Spinal cord (tissue), 10 donors: ENCODE data around the gene POU2F3. TPM values are rescaled to one million over a fixed set of nuclear protein-coding genes. Genes with fewer than 3 reads are reported as not detected.
A peak's percentile ranks its signal among the peaks of the same experiment; 100 is the strongest.

ENCODE experiments used
- DNase-seq, 6 donors: peaks; one replicate each; pipeline versions ENCODE4 v3.0.0 to v3.0.0-alpha.2; 2013 to 2015; ENCODE audit warnings: low spot score in 6 of 6, low read depth in 4 of 6
- H3K27ac ChIP-seq: one replicate; pipeline ENCODE4 v1.5.1; 2013; ENCODE audit warnings: low read depth, low read length, control low read depth
- H3K27me3 ChIP-seq: one replicate; pipeline ENCODE4 v1.6.1; 2013; ENCODE audit warnings: low read length; ENCODE audit not compliant: control insufficient read depth, insufficient read depth
- H3K36me3 ChIP-seq: one replicate; pipeline ENCODE4 v1.6.1; 2013; ENCODE audit warnings: low read length; ENCODE audit not compliant: control insufficient read depth, insufficient read depth
- H3K4me1 ChIP-seq: one replicate; pipeline ENCODE4 v1.6.1; 2013; ENCODE audit warnings: low read length; ENCODE audit not compliant: control insufficient read depth, insufficient read depth
- H3K4me3 ChIP-seq: one replicate; pipeline ENCODE4 v1.5.1; 2013; ENCODE audit warnings: low read depth, low read length, control low read depth
- H3K9me3 ChIP-seq: one replicate; pipeline ENCODE4 v1.6.1; 2013; ENCODE audit warnings: low read length; ENCODE audit not compliant: control insufficient read depth, insufficient read depth
- WGBS: methylation state at CpG from one replicate; pipeline ENCODE4 v1.1.5; 2013; ENCODE audit warnings: missing lambda C conversion rate; ENCODE audit not compliant: insufficient coverage; 5-methylcytosine and 5-hydroxymethylcytosine counted together
- polyA plus RNA-seq, 2 donors: library from polyadenylated mRNA; unstranded; fragments of 120-200 nt; gene quantifications; one replicate each; pipeline ENCODE4 v1.2.1, GENCODE V29; 2013; ENCODE audit not compliant: insufficient read length in 2 of 2
- total RNA-seq, 2 donors: library from RNA; depleted of rRNA in 1 of 2; stranded (reverse); fragments of 120-200 nt in 1 of 2; fragments of >200 nt in 1 of 2; gene quantifications; one replicate each; pipeline versions ENCODE4 v1.2.3 to v1.2.4, GENCODE V29; 2013 to 2014
- donor health status: healthy.

The POU2F3 gene
- total and polyA plus RNA-seq, 4 donors = 0.38 TPM; not detected in 3

- H3K27ac ChIP-seq = no peak overlapping the region
Measured at GRCh38 chr11:120217526-120217925, 22.4 kb upstream of the POU2F3 start.

GRCh38 chr11:120217941-120218694 is 21.8 kb upstream of the POU2F3 start:
- H3K27ac ChIP-seq = peak overlapping the region; percentile 53
- H3K36me3 ChIP-seq = no peaks in the 10 kb centered on the region
- 57% methylated on average over 11 of the region's 12 CpGs for WGBS

More at GRCh38 chr11:120217526-120217925, 22.4 kb upstream of the POU2F3 start:
- Histone ChIP-seq H3K4me3 (no peak overlapping the region), H3K27me3 (no peaks in the 10 kb centered on the region), H3K9me3 (no peaks in the 10 kb centered on the region), H3K4me1 (peaks cover 46% of the 10 kb centered on the region), H3K36me3 (no peaks in the 10 kb centered on the region)
- 85% methylated on average over 7 of the region's 12 CpGs for WGBS
- DNase-seq = no peak

GRCh38 chr11:120218695-120219033 is 21.3 kb upstream of the POU2F3 start:
- H3K4me3 ChIP-seq = no peak overlapping the region
- no peaks in the 10 kb centered on the region for H3K27me3 ChIP-seq
- H3K9me3 ChIP-seq = no peaks in the 10 kb centered on the region
- peak overlapping the region; percentile 53 for H3K27ac ChIP-seq
- no peaks in the 10 kb centered on the region for H3K36me3 ChIP-seq
- WGBS = 74% methylated on average over 10 of the region's 10 CpGs
- peaks cover 41% of the 10 kb centered on the region for H3K4me1 ChIP-seq
- no peak for DNase-seq

More at GRCh38 chr11:120217941-120218694, 21.8 kb upstream of the POU2F3 start:
- peak in 1 of 6 donors; percentile 38 for DNase-seq
- Histone ChIP-seq H3K9me3 (no peaks in the 10 kb centered on the region), H3K27me3 (no peaks in the 10 kb centered on the region), H3K4me3 (no peak overlapping the region), H3K4me1 (peaks cover 41% of the 10 kb centered on the region)

- H3K36me3 ChIP-seq = no peaks in the 10 kb centered on the region
- no peaks in the 10 kb centered on the region for H3K9me3 ChIP-seq
- H3K4me1 ChIP-seq = peaks cover 44% of the 10 kb centered on the region
- DNase-seq = peak in 1 of 6 donors; percentile 30
- WGBS = 69% methylated on average over 13 of the region's 13 CpGs
- H3K27ac ChIP-seq = peak overlapping the region; percentile 29
- no peaks in the 10 kb centered on the region for H3K27me3 ChIP-seq
- H3K4me3 ChIP-seq = no peak overlapping the region
Measured at GRCh38 chr11:120219232-120219937, 20.6 kb upstream of the POU2F3 start.

DNA sequence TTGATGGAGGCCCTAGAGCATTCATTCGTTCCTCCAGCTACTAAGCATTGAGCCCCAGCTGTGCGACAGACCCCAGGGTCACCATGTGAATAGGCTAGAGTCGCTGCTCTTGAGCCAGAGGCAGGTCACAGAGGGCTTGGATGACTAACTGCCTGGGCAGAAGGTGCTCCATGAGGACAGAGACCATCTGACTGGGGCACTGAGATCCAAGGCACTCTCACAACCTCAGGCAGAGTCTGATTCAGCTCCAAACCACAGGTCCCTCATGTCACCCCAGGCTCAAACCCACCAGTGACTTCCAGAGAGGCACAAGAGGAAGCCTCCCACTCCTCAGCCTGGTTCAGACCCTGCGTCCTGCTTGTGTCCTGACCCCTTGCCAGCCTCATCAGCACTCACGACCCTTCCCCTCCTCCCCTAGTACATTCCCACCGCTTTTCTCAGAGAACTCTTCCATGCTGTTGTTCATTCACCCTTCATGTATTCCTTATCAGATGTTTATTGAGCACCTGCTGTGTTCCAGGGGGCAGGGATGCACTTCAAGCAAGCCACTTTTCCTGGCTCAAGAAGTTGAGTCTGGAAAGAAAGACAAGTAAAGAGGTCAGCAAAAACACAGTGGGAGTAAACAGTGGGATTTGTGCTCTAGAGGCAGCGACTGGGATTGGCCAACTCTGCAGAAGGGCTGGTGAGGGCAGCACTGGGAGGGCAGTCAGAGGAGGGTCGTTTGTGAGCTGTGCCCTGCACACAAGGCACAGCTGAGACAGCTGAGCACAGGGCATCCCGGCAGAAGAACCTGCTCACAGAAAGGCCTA is 19.8 kb upstream of the POU2F3 start:
- peaks cover 51% of the 10 kb centered on the region for H3K4me1 ChIP-seq
- 66% methylated on average over 8 of the region's 9 CpGs for WGBS
- no peaks in the 10 kb centered on the region for H3K9me3 ChIP-seq
- H3K27ac ChIP-seq = no peak overlapping the region
- H3K27me3 ChIP-seq = peaks cover 3% of the 10 kb centered on the region
- DNase-seq = no peak
- H3K4me3 ChIP-seq = no peak overlapping the region
- no peaks in the 10 kb centered on the region for H3K36me3 ChIP-seq

GRCh38 chr11:120220747-120221037 is 19.2 kb upstream of the POU2F3 start:
- WGBS = 89% methylated on average over 4 of the region's 4 CpGs
- no peak for DNase-seq
- H3K9me3 ChIP-seq = no peaks in the 10 kb centered on the region
- H3K4me1 ChIP-seq = peaks cover 56% of the 10 kb centered on the region
- H3K4me3 ChIP-seq = no peak overlapping the region
- peaks cover under 1% of the 10 kb centered on the region for H3K36me3 ChIP-seq
- H3K27ac ChIP-seq = no peak overlapping the region
- peaks cover 3% of the 10 kb centered on the region for H3K27me3 ChIP-seq

DNA sequence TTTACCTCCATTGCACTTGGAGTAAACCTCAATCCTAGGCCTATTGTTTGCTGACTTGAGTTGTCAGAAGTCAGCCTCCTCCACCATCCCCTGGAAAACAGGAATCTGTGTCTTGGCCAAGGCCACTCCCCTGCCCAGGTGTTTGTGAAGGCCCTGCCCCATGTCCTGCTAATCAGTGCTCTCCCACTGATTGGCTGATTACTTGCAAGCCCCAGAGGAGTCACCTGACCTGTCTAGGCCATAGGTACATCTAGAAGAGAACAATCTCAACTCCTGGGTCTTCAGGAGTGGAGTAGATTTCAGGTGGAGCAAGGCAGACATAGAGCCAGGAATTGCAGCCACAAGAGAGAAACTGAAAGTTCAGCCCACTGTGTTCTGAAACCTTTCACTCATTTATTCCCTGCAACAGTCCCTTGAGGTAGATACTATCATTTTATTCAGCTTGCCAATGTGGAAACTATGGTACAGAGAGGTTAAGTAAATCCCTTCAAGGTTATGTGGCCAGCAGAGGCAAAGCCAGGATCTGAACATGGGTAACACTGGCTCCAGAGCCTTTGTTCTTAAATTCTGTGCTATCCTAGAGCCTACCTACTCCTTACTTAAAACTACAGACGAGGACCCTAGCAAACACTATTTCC is 18.7 kb upstream of the POU2F3 start:
- Histone ChIP-seq H3K4me3 (no peak overlapping the region), H3K36me3 (peaks cover 6% of the 10 kb centered on the region), H3K9me3 (no peaks in the 10 kb centered on the region), H3K4me1 (peaks cover 58% of the 10 kb centered on the region), H3K27ac (no peak overlapping the region), H3K27me3 (peaks cover 3% of the 10 kb centered on the region)
- WGBS = 100% methylated on average over 1 of the region's 1 CpG
- DNase-seq = no peak

GRCh38 chr11:120222916-120223315 is 17.0 kb upstream of the POU2F3 start:
- 92% methylated on average over 4 of the region's 8 CpGs for WGBS
- H3K27ac ChIP-seq = no peak overlapping the region
- DNase-seq = no peak

GRCh38 chr11:120223793-120224192 is 16.1 kb upstream of the POU2F3 start:
- DNase-seq = no peak
- Histone ChIP-seq H3K27me3 (peaks cover 3% of the 10 kb centered on the region), H3K4me3 (no peak overlapping the region), H3K9me3 (no peaks in the 10 kb centered on the region), H3K4me1 (peaks cover 47% of the 10 kb centered on the region), H3K27ac (no peak overlapping the region), H3K36me3 (peaks cover 15% of the 10 kb centered on the region)
- WGBS = no CpG with 5 or more reads among the region's 1 CpG

More at GRCh38 chr11:120222916-120223315, 17.0 kb upstream of the POU2F3 start:
- H3K9me3 ChIP-seq = no peaks in the 10 kb centered on the region
- peaks cover 3% of the 10 kb centered on the region for H3K27me3 ChIP-seq
- H3K4me1 ChIP-seq = peaks cover 56% of the 10 kb centered on the region
- no peak overlapping the region for H3K4me3 ChIP-seq
- H3K36me3 ChIP-seq = peaks cover 12% of the 10 kb centered on the region
